ENCODE data around the gene DDX10.
"Not testable (repeated sequence)": the region's sequence is repeated elsewhere in the genome, so short reads cannot be mapped to it uniquely, and the experiment has no call there.

The DDX10 gene

GRCh38 chr11:108724974-108725689 is 60.3 kb downstream of the DDX10 start:
- no peak for DNase-seq

- no peak for DNase-seq
Observed at GRCh38 chr11:108726077-108726800, 61.4 kb downstream of the DDX10 start.

GRCh38 chr11:108727665-108728064 is 62.8 kb downstream of the DDX10 start:
- DNase-seq = no peak

- no peak for DNase-seq
Observed at GRCh38 chr11:108729227-108729871, 64.5 kb downstream of the DDX10 start.

- no peak for DNase-seq
Observed at GRCh38 chr11:108732395-108732794, 67.5 kb downstream of the DDX10 start.

GRCh38 chr11:108733479-108734116 is 68.7 kb downstream of the DDX10 start:
- DNase-seq = peak; percentile 64

- DNase-seq = no peak
Observed at GRCh38 chr11:108734283-108734682, 69.4 kb downstream of the DDX10 start.

- DNase-seq = peak; percentile 85
Observed at GRCh38 chr11:108734956-108735559, 70.2 kb downstream of the DDX10 start.

- not testable (repeated sequence) for DNase-seq
Observed at GRCh38 chr11:108740132-108740531, 75.3 kb downstream of the DDX10 start.

GRCh38 chr11:108743851-108744250 is 79.0 kb downstream of the DDX10 start:
- no peak for DNase-seq

GRCh38 chr11:108748968-108749367 is 84.1 kb downstream of the DDX10 start:
- no peak for DNase-seq

- DNase-seq = peak; percentile 79
Observed at GRCh38 chr11:108751444-108751843, 86.6 kb downstream of the DDX10 start.

- no peak for DNase-seq
Observed at GRCh38 chr11:108752297-108752751, 87.5 kb downstream of the DDX10 start.

GRCh38 chr11:108754901-108755625 is 90.2 kb downstream of the DDX10 start:
- DNase-seq = no peak

- no peak for DNase-seq
Observed at GRCh38 chr11:108757630-108758029, 92.8 kb downstream of the DDX10 start.

- DNase-seq = peak; percentile 37
Observed at GRCh38 chr11:108758458-108758857, 93.6 kb downstream of the DDX10 start.

GRCh38 chr11:108766596-108767173 is 101.8 kb downstream of the DDX10 start:
- no peak for DNase-seq

GRCh38 chr11:108768370-108768769 is 103.5 kb downstream of the DDX10 start:
- peak; percentile 62 for DNase-seq

- no peak for DNase-seq
Observed at GRCh38 chr11:108768964-108769363, 104.1 kb downstream of the DDX10 start.

GRCh38 chr11:108774037-108774730 is 109.3 kb downstream of the DDX10 start:
- DNase-seq = no peak

- DNase-seq = no peak
Observed at GRCh38 chr11:108775324-108775723, 110.5 kb downstream of the DDX10 start.
